DOHH2 (cell line): ENCODE measurements around the gene ADGRB3.

Experiments used
- CTCF ChIP-seq: fragments of 200-600 bp; sonication (generic); IDR thresholded peaks from one replicate; pipeline ENCODE4 v1.5.1; 2014; ENCODE audit warnings: antibody characterized with exemption, mild to moderate bottlenecking, low read depth, low read length; ENCODE audit not compliant: poor library complexity, severe bottlenecking
- EZH2phosphoT487 ChIP-seq: fragments of 200-600 bp; sonication (generic); IDR thresholded peaks from 2 replicates; pipeline ENCODE4 v1.6.1; 2017; ENCODE audit warnings: borderline replicate concordance, mild to moderate bottlenecking, antibody characterized with exemption, low read length, moderate library complexity, mixed read lengths

GRCh38 chr6:68680264-68680663, 45.2 kb downstream of the ADGRB3 start:
- no peak for TF ChIP-seq CTCF
- no peak for TF ChIP-seq EZH2phosphoT487
